Stimulated activated CD4-positive, alpha-beta T cell treated with anti-CD3 and anti-CD28 coated beads, Interleukin-2, amount 100 ng/mL, for 4 hours (primary cell): ENCODE data around the gene FARP1.
A peak's percentile ranks its signal among the peaks of the same experiment; 100 is the strongest.

ENCODE experiments used
- DNase-seq: peaks from one replicate; pipeline ENCODE4 v3.0.0-alpha.2; 2020; ENCODE audit warnings: low read depth

FARP1 gene

GRCh38 chr13:98429081-98429480 is 286.2 kb downstream of the FARP1 start:
- DNase-seq: no peak

- DNase-seq: no peak
These were observed 286.6 kb downstream of the FARP1 start for GRCh38 chr13:98429531-98429930.

GRCh38 chr13:98429977-98430736 is 287.3 kb downstream of the FARP1 start:
- DNase-seq: no peak

- DNase-seq: no peak
These were observed 289.7 kb downstream of the FARP1 start for GRCh38 chr13:98432638-98433037.

- no peak for DNase-seq
These were observed 290.8 kb downstream of the FARP1 start for GRCh38 chr13:98433654-98434053.

- no peak for DNase-seq
These were observed 291.2 kb downstream of the FARP1 start for GRCh38 chr13:98434060-98434459.

- no peak for DNase-seq
These were observed 292.5 kb downstream of the FARP1 start for GRCh38 chr13:98435376-98435775.

- DNase-seq: no peak
These were observed 293.5 kb downstream of the FARP1 start for GRCh38 chr13:98436233-98436910.

GRCh38 chr13:98438246-98439125 is 295.6 kb downstream of the FARP1 start:
- DNase-seq: no peak

- DNase-seq: no peak
These were observed 296.4 kb downstream of the FARP1 start for GRCh38 chr13:98439126-98439828.

GRCh38 chr13:98439896-98440295 is 297.0 kb downstream of the FARP1 start:
- DNase-seq: no peak

GRCh38 chr13:98440390-98441055 is 297.6 kb downstream of the FARP1 start:
- no peak for DNase-seq

GRCh38 chr13:98441056-98441676 is 298.3 kb downstream of the FARP1 start:
- DNase-seq: no peak

- no peak for DNase-seq
These were observed 299.7 kb downstream of the FARP1 start for GRCh38 chr13:98442391-98443230.

- DNase-seq: no peak
These were observed 300.4 kb downstream of the FARP1 start for GRCh38 chr13:98443329-98443728.

- no peak for DNase-seq
These were observed 301.0 kb downstream of the FARP1 start for GRCh38 chr13:98443800-98444325.

GRCh38 chr13:98444381-98444780 is 301.5 kb downstream of the FARP1 start:
- DNase-seq: no peak

- DNase-seq: peak; percentile 62
These were observed 302.7 kb downstream of the FARP1 start for GRCh38 chr13:98445340-98446233.

GRCh38 chr13:98446234-98446621 is 303.3 kb downstream of the FARP1 start:
- DNase-seq: no peak
